PC-9 (cell line): ENCODE results near the gene ZSCAN9. TPM values are rescaled to one million over a fixed set of nuclear protein-coding genes. Genes with fewer than 3 reads are reported as not detected.

Experiments
- BruUV-seq: library from RNA; stranded (reverse); fragments of 400-500 nt; replicated peaks from 2 replicates; lab custom pipeline; 2021; lab: Mats Ljungman, UMichigan
- CTCF ChIA-PET: fragments of 300-600 bp; sonication (Branson Sonifier 250); formaldehyde crosslinking; loops from one replicate; lab custom pipeline; 2022; ENCODE audit warnings: antibody characterized with exemption; lab: Charles Lee
- POLR2A ChIA-PET: fragments of 300-600 bp; sonication (Branson Sonifier 250); formaldehyde crosslinking; loops from one replicate; lab custom pipeline; 2022; ENCODE audit warnings: antibody characterized with exemption; ENCODE audit not compliant: unreplicated experiment; lab: Charles Lee
- DNase-seq, 2 experiments: peaks; one replicate each; pipeline versions ENCODE4 v3.0.0 to v3.0.0-alpha.2; 2015 to 2022; ENCODE audit warnings: mixed read lengths in 1 of 2
- H2AFZ ChIP-seq: fragments of 200-600 bp; sonication (generic); 2 replicates; pipeline ENCODE4 v1.8.1; 2017; ENCODE audit warnings: antibody characterized with exemption
- H3F3A ChIP-seq: fragments of 200-600 bp; sonication (generic); 2 replicates; pipeline ENCODE4 v1.8.1; 2017; ENCODE audit warnings: antibody characterized with exemption, mild to moderate bottlenecking, low read depth; ENCODE audit not compliant: insufficient read depth
- H3K27ac ChIP-seq: fragments of 200-600 bp; sonication (generic); 2 replicates; pipeline ENCODE4 v1.6.1; 2016; ENCODE audit warnings: mixed run types
- H3K27me3 ChIP-seq: fragments of 200-600 bp; sonication (generic); 2 replicates; pipeline ENCODE4 v1.6.1; 2016; ENCODE audit warnings: low read depth, mixed run types; ENCODE audit not compliant: insufficient read depth
- H3K36me3 ChIP-seq: fragments of 200-600 bp; sonication (generic); 2 replicates; pipeline ENCODE4 v1.6.1; 2016; ENCODE audit warnings: low read depth, mixed run types
- H3K4me1 ChIP-seq: fragments of 200-600 bp; sonication (generic); replicated peaks from 2 replicates; pipeline ENCODE4 v1.6.1; 2016; ENCODE audit warnings: mixed run types; ENCODE audit not compliant: insufficient read depth
- H3K4me2 ChIP-seq: fragments of 200-600 bp; sonication (generic); 2 replicates; pipeline ENCODE4 v1.6.1; 2017; ENCODE audit warnings: mixed run types
- H3K4me3 ChIP-seq: fragments of 200-600 bp; sonication (generic); 2 replicates; pipeline ENCODE4 v1.6.1; 2016; ENCODE audit warnings: mixed run types
- H3K79me2 ChIP-seq: fragments of 200-600 bp; sonication (generic); 2 replicates; pipeline ENCODE4 v1.6.1; 2017; ENCODE audit warnings: low read depth, mixed run types
- H3K9me2 ChIP-seq: fragments of 200-600 bp; sonication (generic); 2 replicates; pipeline ENCODE4 v1.8.1; 2017; ENCODE audit warnings: mild to moderate bottlenecking; ENCODE audit not compliant: insufficient read depth
- H3K9me3 ChIP-seq: fragments of 200-600 bp; sonication (generic); 2 replicates; pipeline ENCODE4 v1.8.1; 2016; ENCODE audit warnings: low read depth; ENCODE audit not compliant: insufficient read depth
- H4K20me1 ChIP-seq: fragments of 200-600 bp; sonication (generic); 2 replicates; pipeline ENCODE4 v1.8.1; 2017; ENCODE audit not compliant: insufficient read depth
- EZH2 ChIP-seq: fragments of 200-600 bp; sonication (generic); IDR thresholded peaks from 2 replicates; pipeline ENCODE4 v1.8.0; 2017; ENCODE audit warnings: antibody characterized with exemption, low read depth
- intact Hi-C: fragments of 100-400 bp; cut with micrococcal nuclease; formaldehyde crosslinking; loops from one replicate; pipeline ENCODE4 v1.10.0; 2022; ENCODE audit not compliant: unreplicated experiment
- total RNA-seq: library from RNA; stranded (reverse); gene quantifications from 2 replicates; pipeline ENCODE4 v1.2.3, GENCODE V29; 2021
- TF ChIP-seq, protein P1 (sequence below): fragments of 200-600 bp; sonication (generic); conservative IDR thresholded peaks from 2 replicates; pipeline ENCODE4 v1.6.1; 2017; ENCODE audit warnings: mixed run types, antibody characterized with exemption, mild to moderate bottlenecking, moderate library complexity

The ZSCAN9 gene
- total RNA-seq, 1 experiment from 2014 or later: 20.4 TPM

DNA sequence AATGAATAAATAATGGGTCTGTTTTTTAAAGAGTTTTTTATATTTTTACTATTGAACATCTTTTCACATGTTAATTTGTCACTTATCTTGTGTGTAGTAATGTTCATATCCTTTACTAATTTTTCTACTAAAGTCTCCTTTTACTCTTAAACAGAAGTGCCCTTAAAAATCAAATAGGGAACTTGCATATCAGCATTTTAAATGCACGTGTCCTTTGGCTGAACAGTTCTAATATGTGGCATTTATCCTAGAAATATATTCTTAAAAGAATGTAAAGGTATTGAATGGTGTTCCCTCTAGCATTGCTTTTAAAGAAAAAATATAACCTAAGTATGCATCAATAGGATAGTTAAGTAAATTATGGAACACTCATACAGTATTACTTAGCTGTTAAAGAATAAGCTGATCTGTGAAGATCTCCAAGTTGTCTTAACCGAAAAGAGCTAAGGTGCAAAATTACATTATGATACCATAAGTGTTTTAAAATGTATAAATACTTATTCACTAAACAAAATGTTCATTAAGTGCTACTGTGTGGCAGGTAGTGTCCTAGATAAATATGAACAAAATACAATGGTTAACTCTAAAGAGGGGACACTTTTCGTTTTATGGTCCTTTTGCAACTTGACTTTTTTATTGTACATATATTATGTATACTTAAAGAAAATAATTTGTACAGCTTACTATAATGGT is 55.7 kb downstream of the ZSCAN9 start:
- no peak for TF ChIP-seq EZH2
- TF ChIP-seq, protein P1, sequence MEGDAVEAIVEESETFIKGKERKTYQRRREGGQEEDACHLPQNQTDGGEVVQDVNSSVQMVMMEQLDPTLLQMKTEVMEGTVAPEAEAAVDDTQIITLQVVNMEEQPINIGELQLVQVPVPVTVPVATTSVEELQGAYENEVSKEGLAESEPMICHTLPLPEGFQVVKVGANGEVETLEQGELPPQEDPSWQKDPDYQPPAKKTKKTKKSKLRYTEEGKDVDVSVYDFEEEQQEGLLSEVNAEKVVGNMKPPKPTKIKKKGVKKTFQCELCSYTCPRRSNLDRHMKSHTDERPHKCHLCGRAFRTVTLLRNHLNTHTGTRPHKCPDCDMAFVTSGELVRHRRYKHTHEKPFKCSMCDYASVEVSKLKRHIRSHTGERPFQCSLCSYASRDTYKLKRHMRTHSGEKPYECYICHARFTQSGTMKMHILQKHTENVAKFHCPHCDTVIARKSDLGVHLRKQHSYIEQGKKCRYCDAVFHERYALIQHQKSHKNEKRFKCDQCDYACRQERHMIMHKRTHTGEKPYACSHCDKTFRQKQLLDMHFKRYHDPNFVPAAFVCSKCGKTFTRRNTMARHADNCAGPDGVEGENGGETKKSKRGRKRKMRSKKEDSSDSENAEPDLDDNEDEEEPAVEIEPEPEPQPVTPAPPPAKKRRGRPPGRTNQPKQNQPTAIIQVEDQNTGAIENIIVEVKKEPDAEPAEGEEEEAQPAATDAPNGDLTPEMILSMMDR: no peak
- Histone ChIP-seq H3K4me1 (peaks cover 11% of the 10 kb centered on the region; the same call in 1 of the 2 replicates), H2AFZ (peak overlapping the region; percentile 98; the same call in 1 of the 2 replicates), H3K4me3 (peak overlapping the region; percentile 82), H3K27me3 (no peaks in the 10 kb centered on the region), H3K4me2 (peak overlapping the region; percentile 90), H3K9me3 (no peaks in the 10 kb centered on the region), H4K20me1 (no peaks in the 10 kb centered on the region), H3K36me3 (no peaks in the 10 kb centered on the region; the same call in 1 of the 2 replicates), H3K79me2 (no peaks in the 10 kb centered on the region), H3K9me2 (no peaks in the 10 kb centered on the region), H3F3A (no peaks in the 10 kb centered on the region), H3K27ac (no peak overlapping the region)
- intact Hi-C loops: no loop called here
- BruUV-seq: no TSS peak
- ChIA-PET CTCF (no interaction called here), POLR2A (interaction anchor here (0.5 to 1.2 kb wide), 4 partner anchors 12 to 1781 kb away, joined by 3 to 10 read pairs (median 3); partner anchors contain the start of gene BTN1A1)
- DNase-seq: no peak

DNA sequence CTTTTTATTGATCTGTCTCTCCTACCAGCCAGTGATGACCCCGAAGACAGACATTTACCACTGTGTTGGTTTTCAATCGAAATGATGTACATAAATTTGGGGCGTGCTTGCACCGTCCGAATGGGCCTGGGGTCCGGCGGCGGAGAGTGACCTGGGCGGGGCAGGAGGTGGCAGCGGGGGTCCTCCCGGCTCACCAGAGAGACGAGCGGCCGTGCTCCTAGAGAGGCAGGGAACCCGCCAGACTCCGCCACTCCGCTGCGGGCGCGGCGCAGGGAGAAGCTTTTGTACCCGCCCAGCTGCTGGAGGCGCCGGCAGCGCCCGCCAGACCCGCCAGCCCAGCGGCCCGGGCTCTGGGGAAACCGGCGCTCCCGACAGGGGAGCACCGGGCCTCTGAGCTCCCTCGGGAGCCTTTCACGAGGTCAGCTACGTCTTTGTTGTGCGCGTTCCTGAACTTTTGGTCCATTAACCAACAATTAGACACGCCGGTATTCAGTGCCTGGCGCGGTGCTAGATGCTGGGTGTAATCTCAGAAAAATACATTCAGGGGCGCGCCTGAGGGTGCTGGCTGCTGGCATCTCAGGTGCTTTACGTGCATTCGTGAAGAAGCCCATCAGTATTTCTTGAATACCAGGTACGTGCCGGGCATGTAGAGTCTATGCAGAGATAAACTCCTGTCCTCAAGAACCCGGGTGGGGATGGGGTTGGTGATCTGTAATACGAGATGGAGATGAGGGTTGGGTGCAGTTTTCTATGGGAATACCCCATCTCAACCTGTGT is 56.4 kb downstream of the ZSCAN9 start, which contains the start of gene PGBD1:
TSS of gene PGBD1 (plus strand) at position 285 of the 777 bp plus-strand sequence. CDS start 2,242 bp downstream, outside the sequence.
- intact Hi-C loops: no loop called here
- TF ChIP-seq, protein P1: no peak
- TF ChIP-seq EZH2: no peak
- H3K4me3 ChIP-seq: peak within 1 kb of the TSS; percentile 82
- no peaks in the 10 kb centered on the region for H3K9me3 ChIP-seq
- DNase-seq: peak; percentile 45 to 78
- no peaks in the 10 kb centered on the region for H3K79me2 ChIP-seq
- ChIA-PET CTCF (no interaction called here), POLR2A (interaction anchor here (0.5 to 1.2 kb wide), 5 partner anchors 13 to 1781 kb away, joined by 3 to 10 read pairs (median 3); partner anchors contain the start of gene BTN1A1)
- H2AFZ ChIP-seq: peak within 1 kb of the TSS; percentile 98
- no peaks in the 10 kb centered on the region for H3K9me2 ChIP-seq
- H3F3A ChIP-seq: no peaks in the 10 kb centered on the region
- no peaks in the 10 kb centered on the region for H4K20me1 ChIP-seq
- no peaks in the 10 kb centered on the region for H3K27me3 ChIP-seq
- H3K27ac ChIP-seq: no peak within 1 kb of the TSS
- peaks cover 11% of the 10 kb centered on the region; the same call in 1 of the 2 replicates for H3K4me1 ChIP-seq
- peak within 1 kb of the TSS; percentile 90 for H3K4me2 ChIP-seq
- BruUV-seq: no TSS peak
- H3K36me3 ChIP-seq: no peaks in the 10 kb centered on the region; the same call in 1 of the 2 replicates

DNA sequence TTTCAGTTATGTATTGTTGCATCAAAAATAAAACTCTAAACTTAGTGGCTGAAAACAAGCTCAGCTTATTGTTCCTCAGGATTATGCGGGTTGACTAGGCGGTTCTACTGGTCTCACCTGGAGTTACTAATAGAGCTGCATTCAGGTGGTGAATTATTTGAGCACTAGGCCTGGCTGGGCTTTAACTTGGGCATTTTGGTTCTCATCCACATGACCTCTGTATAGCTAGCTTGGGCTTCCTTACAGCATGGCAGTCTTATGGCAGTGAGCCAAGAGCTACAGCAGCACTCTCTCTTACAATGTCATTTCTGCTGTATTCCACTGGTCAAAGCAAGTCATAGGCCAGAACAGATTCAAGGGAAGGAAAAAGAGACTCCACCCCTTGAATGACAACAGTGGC is 57.9 kb downstream of the ZSCAN9 start:
- Histone ChIP-seq H3K9me3 (no peaks in the 10 kb centered on the region), H3K4me2 (no peak overlapping the region), H2AFZ (no peak overlapping the region), H4K20me1 (no peaks in the 10 kb centered on the region), H3K79me2 (no peaks in the 10 kb centered on the region), H3K36me3 (no peaks in the 10 kb centered on the region; the same call in 1 of the 2 replicates), H3K4me1 (peaks cover 11% of the 10 kb centered on the region; the same call in 1 of the 2 replicates), H3F3A (no peaks in the 10 kb centered on the region), H3K9me2 (no peaks in the 10 kb centered on the region), H3K27ac (no peak overlapping the region), H3K27me3 (no peaks in the 10 kb centered on the region), H3K4me3 (no peak overlapping the region)
- ChIA-PET CTCF (no interaction called here), POLR2A (interaction anchor here (0.5 to 0.6 kb wide), 3 partner anchors 22 to 160 kb away, joined by 5 to 6 read pairs (median 6); partner anchors contain the start of gene ZSCAN23)
- DNase-seq: no peak
- no TSS peak for BruUV-seq
- no peak for TF ChIP-seq EZH2
- TF ChIP-seq, protein P1: no peak
- intact Hi-C loops: no loop called here
